Esophagus squamous epithelium (tissue), 5 donors: ENCODE data around the gene PLEKHG4B. TPM values are rescaled to one million over a fixed set of nuclear protein-coding genes. Genes with fewer than 3 reads are reported as not detected.

Source experiments
- DNase-seq: peaks from one replicate; lab custom pipeline; 2025; lab: John Stamatoyannopoulos, UW
- H3K27ac ChIP-seq, 4 donors: fragments of 200-600 bp; sonication (generic); one replicate each; pipeline ENCODE4 v1.5.1; 2016 to 2019; ENCODE audit warnings: mild to moderate bottlenecking in 1 of 4
- H3K27me3 ChIP-seq, 4 donors: fragments of 200-600 bp; sonication (generic); 1 replicate in 3 of 4; 2 replicates in 1 of 4; pipeline versions ENCODE4 v1.5.1 to v1.6.0; 2017 to 2021; ENCODE audit warnings: antibody characterized with exemption in 1 of 4
- H3K36me3 ChIP-seq, 3 donors: fragments of 200-600 bp; sonication (generic); one replicate each; pipeline ENCODE4 v1.5.1; 2016 to 2019
- H3K4me1 ChIP-seq, 3 donors: fragments of 200-600 bp; sonication (generic); one replicate each; pipeline ENCODE4 v1.5.1; 2017 to 2019
- H3K4me3 ChIP-seq, 4 donors: fragments of 200-600 bp; sonication (generic); 1 replicate in 3 of 4; 2 replicates in 1 of 4; pipeline ENCODE4 v1.5.1; 2016 to 2019; ENCODE audit warnings: mild to moderate bottlenecking in 2 of 4, moderate library complexity in 1 of 4
- H3K9me3 ChIP-seq, 3 donors: fragments of 200-600 bp; sonication (generic); one replicate each; pipeline ENCODE4 v1.5.1; 2016 to 2019
- CTCF ChIP-seq, 6 experiments: fragments of 450-650 bp in 4 of 6; fragments of 200-600 bp in 2 of 6; sonication (generic) in 2 of 6; IDR thresholded peaks; one replicate each; pipeline ENCODE4 v1.5.1; 2016 to 2019; ENCODE audit warnings: antibody characterized with exemption in 6 of 6, mild to moderate bottlenecking in 4 of 6, moderate library complexity in 4 of 6
- POLR2A ChIP-seq, 4 donors: fragments of 450-650 bp; IDR thresholded peaks; one replicate each; pipeline ENCODE4 v1.6.1; 2017; ENCODE audit warnings: antibody characterized with exemption in 4 of 4, mild to moderate bottlenecking in 4 of 4, moderate library complexity in 3 of 4
- WGBS, 2 donors: methylation state at CpG; one replicate each; pipeline ENCODE4 v1.1.5; 2018; 5-methylcytosine and 5-hydroxymethylcytosine counted together
- intact Hi-C: fragments of 100-400 bp; cut with DNase I; formaldehyde crosslinking; loops from one replicate; pipeline ENCODE4 v1.15.0; 2022
- total RNA-seq, 4 donors: library from RNA; depleted of rRNA; stranded (reverse); fragments of >200 nt; gene quantifications; one replicate each; pipeline ENCODE4 v1.1.0, GENCODE V29; 2016
- donor health status: DM: yes; HTN: yes; CAD: no.

The PLEKHG4B gene
- total RNA-seq, 4 donors from 2014 or later, result 0.12 to 1.2 (median 0.21) TPM

- no peak for TF ChIP-seq POLR2A (IDR thresholded peaks at IDR 0.05)
- TF ChIP-seq CTCF (IDR thresholded peaks at IDR 0.05), result no peak
Observed at GRCh38 chr5:138936-139335, 47.0 kb downstream of the PLEKHG4B start.

GRCh38 chr5:139579-140442 lies 47.8 kb downstream of the PLEKHG4B start:
- intact Hi-C loops, result no loop called here
- Histone ChIP-seq H3K27ac (no peak overlapping the region), H3K36me3 (no peaks in the 10 kb centered on the region), H3K27me3 (peaks cover 0 to 10% (median 0%) of the 10 kb centered on the region in 4 donors), H3K4me3 (no peak overlapping the region), H3K4me1 (no peaks in the 10 kb centered on the region), H3K9me3 (no peaks in the 10 kb centered on the region)
- no peak for DNase-seq
- TF ChIP-seq CTCF (IDR thresholded peaks at IDR 0.05), result no peak
- no peak for TF ChIP-seq POLR2A (IDR thresholded peaks at IDR 0.05)
- 93% methylated on average over 12 of the region's 36 CpGs; no CpG with 5 or more reads in 1 of the 2 donors for WGBS, 2 donors

More at GRCh38 chr5:138936-139335, 47.0 kb downstream of the PLEKHG4B start:
- DNase-seq, result no peak
- Histone ChIP-seq H3K9me3 (no peaks in the 10 kb centered on the region), H3K27ac (no peak overlapping the region), H3K36me3 (no peaks in the 10 kb centered on the region), H3K4me1 (no peaks in the 10 kb centered on the region), H3K4me3 (no peak overlapping the region), H3K27me3 (peaks cover 0 to 4% (median 0%) of the 10 kb centered on the region in 4 donors)
- WGBS, 2 donors, result 84 to 92% methylated on average over 5 to 6 of the region's 12 CpGs
- intact Hi-C loops, result no loop called here

GRCh38 chr5:140443-140829 lies 48.5 kb downstream of the PLEKHG4B start:
- intact Hi-C loops, result no loop called here
- no peak overlapping the region for H3K4me3 ChIP-seq
- H3K4me1 ChIP-seq, result no peaks in the 10 kb centered on the region
- H3K27me3 ChIP-seq, result peaks cover 0 to 16% (median 0%) of the 10 kb centered on the region in 4 donors
- 89 to 90% methylated on average over 1 to 2 of the region's 7 CpGs for WGBS, 2 donors
- no peaks in the 10 kb centered on the region for H3K36me3 ChIP-seq
- no peak overlapping the region for H3K27ac ChIP-seq
- DNase-seq, result no peak
- TF ChIP-seq POLR2A (IDR thresholded peaks at IDR 0.05) (no peak), CTCF (IDR thresholded peaks at IDR 0.05) (no peak)
- H3K9me3 ChIP-seq, result no peaks in the 10 kb centered on the region

- Histone ChIP-seq H3K4me3 (no peak overlapping the region), H3K27me3 (peaks cover 0 to 21% (median 0%) of the 10 kb centered on the region in 4 donors), H3K9me3 (peaks cover 0 to under 1% (median 0%) of the 10 kb centered on the region in 3 donors), H3K27ac (no peak overlapping the region), H3K36me3 (no peaks in the 10 kb centered on the region), H3K4me1 (no peaks in the 10 kb centered on the region)
- DNase-seq, result no peak
- TF ChIP-seq CTCF (IDR thresholded peaks at IDR 0.05) (no peak), POLR2A (IDR thresholded peaks at IDR 0.05) (no peak)
- intact Hi-C loops, result no loop called here
- WGBS, 2 donors, result 84 to 87% methylated on average over 9 to 10 of the region's 13 CpGs
Observed at GRCh38 chr5:141211-141610, 49.2 kb downstream of the PLEKHG4B start.

- intact Hi-C loops, result no loop called here
- no peak for DNase-seq
- Histone ChIP-seq H3K9me3 (peaks cover 0 to 6% (median under 1%) of the 10 kb centered on the region in 3 donors), H3K27ac (no peak overlapping the region), H3K4me3 (no peak overlapping the region), H3K4me1 (no peaks in the 10 kb centered on the region), H3K27me3 (peaks cover 0 to 21% (median 0%) of the 10 kb centered on the region in 4 donors), H3K36me3 (no peaks in the 10 kb centered on the region)
- TF ChIP-seq POLR2A (IDR thresholded peaks at IDR 0.05) (no peak), CTCF (IDR thresholded peaks at IDR 0.05) (no peak)
- WGBS, 2 donors, result 75 to 84% methylated on average over 6 to 11 of the region's 12 CpGs
Observed at GRCh38 chr5:141761-142160, 49.8 kb downstream of the PLEKHG4B start.
